ENCODE measurements around the gene HLA-DOA.

GRCh38 chr6:33053230-33053629 lies 43.8 kb upstream of the HLA-DOA start:
- TF ChIP-seq SPI1 (IDR thresholded peaks at IDR 0.05; ENCODE audit: borderline replicate concordance, low read depth) (no peak), POLR2AphosphoS5 (IDR thresholded peaks at IDR 0.05; ENCODE audit: low read depth) (no peak), GABPA (IDR thresholded peaks at IDR 0.05; ENCODE audit: low read depth) (no peak)
- TF ChIP-seq, protein P1, sequence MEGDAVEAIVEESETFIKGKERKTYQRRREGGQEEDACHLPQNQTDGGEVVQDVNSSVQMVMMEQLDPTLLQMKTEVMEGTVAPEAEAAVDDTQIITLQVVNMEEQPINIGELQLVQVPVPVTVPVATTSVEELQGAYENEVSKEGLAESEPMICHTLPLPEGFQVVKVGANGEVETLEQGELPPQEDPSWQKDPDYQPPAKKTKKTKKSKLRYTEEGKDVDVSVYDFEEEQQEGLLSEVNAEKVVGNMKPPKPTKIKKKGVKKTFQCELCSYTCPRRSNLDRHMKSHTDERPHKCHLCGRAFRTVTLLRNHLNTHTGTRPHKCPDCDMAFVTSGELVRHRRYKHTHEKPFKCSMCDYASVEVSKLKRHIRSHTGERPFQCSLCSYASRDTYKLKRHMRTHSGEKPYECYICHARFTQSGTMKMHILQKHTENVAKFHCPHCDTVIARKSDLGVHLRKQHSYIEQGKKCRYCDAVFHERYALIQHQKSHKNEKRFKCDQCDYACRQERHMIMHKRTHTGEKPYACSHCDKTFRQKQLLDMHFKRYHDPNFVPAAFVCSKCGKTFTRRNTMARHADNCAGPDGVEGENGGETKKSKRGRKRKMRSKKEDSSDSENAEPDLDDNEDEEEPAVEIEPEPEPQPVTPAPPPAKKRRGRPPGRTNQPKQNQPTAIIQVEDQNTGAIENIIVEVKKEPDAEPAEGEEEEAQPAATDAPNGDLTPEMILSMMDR (IDR thresholded peaks at IDR 0.05; ENCODE audit: insufficient read depth, low read length) = no peak

All from HL-60 (cell line).